Endothelial cell of umbilical vein (primary cell): ENCODE measurements around the gene SRCAP. TPM values are rescaled to one million over a fixed set of nuclear protein-coding genes. Genes with fewer than 3 reads are reported as not detected.
"Not testable (repeated sequence)": the region's sequence is repeated elsewhere in the genome, so short reads cannot be mapped to it uniquely, and the experiment has no call there.

Experiments
- BruUV-seq: library from RNA; stranded (reverse); fragments of 400-500 nt; replicated peaks from 2 replicates; lab custom pipeline; 2021; lab: Mats Ljungman, UMichigan
- CTCF ChIA-PET: fragments of 300-600, 350-600 bp; sonication (Branson Sonifier 250); formaldehyde crosslinking; loops from one replicate; lab custom pipeline; 2021; ENCODE audit warnings: antibody characterized with exemption, inconsistent platforms; lab: Charles Lee
- POLR2A ChIA-PET: fragments of 300-600, 350-600 bp; sonication (Branson Sonifier 250); formaldehyde crosslinking; loops from one replicate; lab custom pipeline; 2021; ENCODE audit warnings: antibody characterized with exemption, inconsistent platforms; lab: Charles Lee
- DNase-seq: peaks from one replicate; pipeline ENCODE4 v3.0.0-alpha.2; 2011; ENCODE audit warnings: low read depth, low spot score
- FAIRE-seq: peaks from 2 replicates; lab custom pipeline; 2011; peaks lifted over from hg19 to GRCh38; lab: Jason Lieb, UNC
- H2AFZ ChIP-seq: 2 replicates; pipeline ENCODE4 v1.6.0; 2012; ENCODE audit warnings: low read depth, low read length, control low read depth, inconsistent platforms
- H3K27ac ChIP-seq: 2 replicates; pipeline ENCODE4 v1.5.1; 2011; ENCODE audit warnings: low read depth, mild to moderate bottlenecking, control low read depth, low read length, moderate library complexity; ENCODE audit not compliant: insufficient read depth
- H3K27me3 ChIP-seq, 2 experiments: 2 replicates each; pipeline versions ENCODE4 v1.6.0 to v1.6.1; 2011; ENCODE audit warnings: low read length in 2 of 2, mixed read lengths in 1 of 2; ENCODE audit not compliant: control insufficient read depth in 2 of 2, insufficient read depth in 2 of 2
- H3K36me3 ChIP-seq, 2 experiments: 2 replicates in 1 of 2; 3 replicates in 1 of 2; pipeline ENCODE4 v1.5.1; 2011; ENCODE audit warnings: low read length in 2 of 2, mild to moderate bottlenecking in 1 of 2, moderate library complexity in 1 of 2; ENCODE audit not compliant: control insufficient read depth in 2 of 2, insufficient read depth in 2 of 2; ENCODE audit errors: extremely low read depth in 1 of 2
- H3K4me1 ChIP-seq: 3 replicates; pipeline ENCODE4 v1.5.1; 2011; ENCODE audit warnings: mild to moderate bottlenecking, low read length; ENCODE audit not compliant: control insufficient read depth, insufficient read depth; ENCODE audit errors: extremely low read depth
- H3K4me2 ChIP-seq: 2 replicates; pipeline ENCODE4 v1.6.1; 2011; ENCODE audit warnings: low read length, control low read depth, mixed read lengths; ENCODE audit not compliant: insufficient read depth
- H3K4me3 ChIP-seq, 3 experiments: fragments of 200-600 bp in 1 of 3; sonication (generic), shearing (Covaris generic) in 1 of 3; replicated peaks in 1 of 3; 2 replicates each; pipeline ENCODE4 v1.5.1; 2011 to 2016; ENCODE audit warnings: control low read depth in 3 of 3, low read length in 3 of 3, mild to moderate bottlenecking in 2 of 3, inconsistent platforms in 1 of 3, low read depth in 1 of 3, moderate library complexity in 1 of 3; ENCODE audit not compliant: insufficient read depth in 1 of 3
- H3K79me2 ChIP-seq: 2 replicates; pipeline ENCODE4 v1.6.0; 2012; ENCODE audit warnings: low read length, inconsistent platforms; ENCODE audit not compliant: control insufficient read depth, insufficient read depth
- H3K9ac ChIP-seq: replicated peaks from 2 replicates; pipeline ENCODE3; 2011; ENCODE audit warnings: low read length, control low read depth; ENCODE audit not compliant: insufficient read depth; ENCODE audit errors: extremely low read depth
- H3K9me1 ChIP-seq: replicated peaks from 3 replicates; pipeline ENCODE4 v1.6.0; 2011; ENCODE audit warnings: mild to moderate bottlenecking, low read length; ENCODE audit not compliant: control insufficient read depth, insufficient read depth; ENCODE audit errors: extremely low read depth
- H3K9me3 ChIP-seq: replicated peaks from 2 replicates; pipeline ENCODE4 v1.5.1; 2012; ENCODE audit warnings: low read length, inconsistent platforms; ENCODE audit not compliant: control insufficient read depth, insufficient read depth
- H4K20me1 ChIP-seq: replicated peaks from 2 replicates; pipeline ENCODE3; 2011; ENCODE audit warnings: mild to moderate bottlenecking, low read length; ENCODE audit not compliant: control insufficient read depth, insufficient read depth; ENCODE audit errors: extremely low read depth
- EZH2 ChIP-seq: IDR thresholded peaks from 2 replicates; pipeline ENCODE4 v1.6.1; 2012; ENCODE audit warnings: borderline replicate concordance, low read depth, mild to moderate bottlenecking, moderate library complexity, low read length, inconsistent platforms; ENCODE audit not compliant: severe bottlenecking
- JUN ChIP-seq: IDR thresholded peaks from 2 replicates; pipeline ENCODE4 v1.6.1; 2011; ENCODE audit warnings: borderline replicate concordance, low read depth; ENCODE audit not compliant: insufficient read length, insufficient read depth
- MYC ChIP-seq: IDR thresholded peaks from one replicate; pipeline ENCODE4 v1.6.1; 2011; ENCODE audit warnings: mild to moderate bottlenecking, low read depth, low read length
- POLR2A ChIP-seq: IDR thresholded peaks from 2 replicates; pipeline ENCODE4 v1.6.1; 2012; ENCODE audit warnings: low read depth, mild to moderate bottlenecking, control low read depth, low read length
- POLR2AphosphoS5 ChIP-seq: IDR thresholded peaks from 2 replicates; pipeline ENCODE4 v1.6.1; 2012; ENCODE audit warnings: low read depth, mild to moderate bottlenecking, control low read depth, low read length, moderate library complexity; ENCODE audit not compliant: insufficient read depth
- dilution Hi-C: fragments of 300-500 bp; cut with MboI; formaldehyde crosslinking; loops from one replicate; pipeline ENCODE4 v1.15.0; 2019; ENCODE audit warnings: low sequenced_read_pairs; ENCODE audit not compliant: extremely low pct_ligation_motif_present
- intact Hi-C: fragments of 100-400 bp; cut with micrococcal nuclease; formaldehyde crosslinking; loops from one replicate; pipeline ENCODE4 v1.10.0; 2022
- polyA plus RNA-seq, 4 experiments: library from polyadenylated mRNA; depleted of rRNA in 3 of 4; stranded (reverse) in 3 of 4; unstranded in 1 of 4; fragments of >200 nt; gene quantifications; 2 replicates each; pipeline versions ENCODE4 v1.2.1 to v1.2.3, GENCODE V29; 2011 to 2012; ENCODE audit warnings: missing spikeins in 1 of 4
- total RNA-seq: library from RNA; stranded (reverse); gene quantifications from 2 replicates; pipeline ENCODE4 v1.2.3, GENCODE V29; 2021

Gene SRCAP
- total and polyA plus RNA-seq, 2 donors (not counting 3 experiments of a cell fraction or from before 2014, with no cell fraction given) = 11.0 to 77.7 TPM

DNA sequence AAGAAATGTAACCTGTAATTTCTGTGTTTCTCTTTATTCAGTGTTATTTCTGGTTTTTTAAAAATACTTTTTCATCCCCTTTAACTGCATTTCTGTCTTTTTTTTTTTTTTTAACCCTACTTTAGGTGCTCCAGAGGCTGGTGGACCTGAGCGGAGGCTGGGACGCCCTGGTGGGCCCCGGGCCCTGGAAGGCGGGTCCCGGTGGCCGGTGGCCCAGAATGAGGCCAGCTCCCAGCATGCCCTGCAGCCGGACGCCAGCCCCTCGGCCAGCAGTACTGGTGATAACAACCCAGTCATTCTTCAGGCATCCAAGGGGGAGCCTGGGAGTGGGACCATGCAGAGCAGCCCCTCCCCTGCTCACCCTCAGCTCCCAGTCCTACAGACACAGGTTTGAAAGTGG is 1.5 kb downstream of the SRCAP start:
- Histone ChIP-seq H3K36me3 (peaks cover 17 to 30% of the 10 kb centered on the region in 2 experiments), H3K9me1 (no peaks in the 10 kb centered on the region), H3K4me2 (peak overlapping the region; percentile 87), H3K27me3 (no peaks in the 10 kb centered on the region), H3K9me3 (no peaks in the 10 kb centered on the region), H3K4me3 (no peak overlapping the region), H2AFZ (no peak overlapping the region), H3K9ac (no peak overlapping the region), H4K20me1 (peaks cover 3% of the 10 kb centered on the region), H3K27ac (no peak overlapping the region), H3K4me1 (peaks cover 21% of the 10 kb centered on the region), H3K79me2 (peaks cover 29% of the 10 kb centered on the region)
- dilution Hi-C loops (no loop called here), intact Hi-C loops (no loop called here)
- CTCF ChIA-PET = no interaction called here
- TF ChIP-seq POLR2AphosphoS5 = no peak
- TF ChIP-seq EZH2 = no peak
- no peak for TF ChIP-seq MYC
- no peak for TF ChIP-seq POLR2A
- TF ChIP-seq JUN = no peak
- FAIRE-seq = no peak
- no TSS peak for BruUV-seq
- POLR2A ChIA-PET = interaction anchor here (0.6 to 0.7 kb wide), 2 partner anchors 11 to 27 kb away, joined by 3 to 4 read pairs; no protein-coding TSS in a partner anchor
- DNase-seq = no peak

DNA sequence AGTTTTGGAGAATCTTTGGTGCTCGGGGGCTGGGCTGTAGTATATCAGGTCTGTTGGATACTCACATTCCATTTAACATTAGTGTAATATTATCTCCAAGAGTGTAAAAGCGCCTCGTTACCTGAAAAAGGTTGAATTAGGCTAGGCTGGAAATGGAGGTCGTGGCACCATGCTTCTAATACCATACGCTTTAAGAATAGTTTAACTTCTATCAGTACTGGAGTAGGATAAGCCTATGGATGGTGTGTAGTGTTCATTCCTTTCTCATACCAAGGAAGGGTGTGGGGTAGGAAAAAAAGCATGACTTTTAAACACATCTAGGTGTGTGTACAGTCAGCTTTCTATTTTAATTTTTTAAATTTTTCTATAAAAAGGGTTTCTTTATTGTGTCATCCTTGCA is 2.0 kb downstream of the SRCAP start:
- H4K20me1 ChIP-seq = peaks cover 3% of the 10 kb centered on the region
- no peak for DNase-seq
- intact Hi-C loops = no loop called here
- H3K4me3 ChIP-seq = no peak overlapping the region
- POLR2A ChIA-PET = interaction anchor here (0.6 to 0.7 kb wide), 2 partner anchors 11 to 26 kb away, joined by 3 to 4 read pairs; no protein-coding TSS in a partner anchor
- dilution Hi-C loops = no loop called here
- no peak overlapping the region for H3K27ac ChIP-seq
- no peaks in the 10 kb centered on the region for H3K27me3 ChIP-seq
- no peak overlapping the region for H3K9ac ChIP-seq
- H3K9me1 ChIP-seq = no peaks in the 10 kb centered on the region
- no peaks in the 10 kb centered on the region for H3K9me3 ChIP-seq
- H3K36me3 ChIP-seq = peaks cover 18 to 35% of the 10 kb centered on the region in 2 experiments
- peaks cover 29% of the 10 kb centered on the region for H3K79me2 ChIP-seq
- BruUV-seq = no TSS peak
- CTCF ChIA-PET = no interaction called here
- TF ChIP-seq JUN = no peak
- FAIRE-seq = no peak
- H2AFZ ChIP-seq = no peak overlapping the region
- peaks cover 21% of the 10 kb centered on the region for H3K4me1 ChIP-seq
- no peak overlapping the region for H3K4me2 ChIP-seq

DNA sequence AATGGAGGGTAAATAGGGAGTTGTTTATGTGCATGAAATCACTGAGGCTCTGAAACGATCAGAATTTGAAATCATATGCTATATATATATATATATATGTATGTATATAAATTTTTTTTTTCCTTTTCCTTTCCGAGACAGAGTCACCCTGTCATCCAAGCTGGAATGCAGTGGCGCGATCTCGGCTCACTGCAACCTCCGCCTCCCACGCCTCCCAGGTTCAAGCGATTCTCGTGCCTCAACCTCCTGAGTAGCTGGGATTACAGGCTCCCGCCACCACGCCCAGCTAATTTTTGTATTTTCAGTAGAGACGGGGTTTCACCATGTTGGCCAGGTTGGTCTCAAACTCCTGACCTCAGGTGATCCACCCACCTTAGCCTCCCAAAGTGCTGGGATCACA is 4.1 kb downstream of the SRCAP start:
- POLR2A ChIA-PET, H3K4me3 ChIP-seq, H2AFZ ChIP-seq, H4K20me1 ChIP-seq, DNase-seq, H3K9me1 ChIP-seq, H3K9me3 ChIP-seq, BruUV-seq, dilution Hi-C loops, H3K27ac ChIP-seq, H3K9ac ChIP-seq, H3K27me3 ChIP-seq, H3K4me2 ChIP-seq, FAIRE-seq, CTCF ChIA-PET, intact Hi-C loops: not testable (repeated sequence)
- H3K4me1 ChIP-seq = peaks cover 16% of the 10 kb centered on the region
- peaks cover 36 to 51% of the 10 kb centered on the region in 2 experiments for H3K36me3 ChIP-seq
- H3K79me2 ChIP-seq = peaks cover 31% of the 10 kb centered on the region
